ENCODE data around the gene NAV2.

NAV2 gene

DNA sequence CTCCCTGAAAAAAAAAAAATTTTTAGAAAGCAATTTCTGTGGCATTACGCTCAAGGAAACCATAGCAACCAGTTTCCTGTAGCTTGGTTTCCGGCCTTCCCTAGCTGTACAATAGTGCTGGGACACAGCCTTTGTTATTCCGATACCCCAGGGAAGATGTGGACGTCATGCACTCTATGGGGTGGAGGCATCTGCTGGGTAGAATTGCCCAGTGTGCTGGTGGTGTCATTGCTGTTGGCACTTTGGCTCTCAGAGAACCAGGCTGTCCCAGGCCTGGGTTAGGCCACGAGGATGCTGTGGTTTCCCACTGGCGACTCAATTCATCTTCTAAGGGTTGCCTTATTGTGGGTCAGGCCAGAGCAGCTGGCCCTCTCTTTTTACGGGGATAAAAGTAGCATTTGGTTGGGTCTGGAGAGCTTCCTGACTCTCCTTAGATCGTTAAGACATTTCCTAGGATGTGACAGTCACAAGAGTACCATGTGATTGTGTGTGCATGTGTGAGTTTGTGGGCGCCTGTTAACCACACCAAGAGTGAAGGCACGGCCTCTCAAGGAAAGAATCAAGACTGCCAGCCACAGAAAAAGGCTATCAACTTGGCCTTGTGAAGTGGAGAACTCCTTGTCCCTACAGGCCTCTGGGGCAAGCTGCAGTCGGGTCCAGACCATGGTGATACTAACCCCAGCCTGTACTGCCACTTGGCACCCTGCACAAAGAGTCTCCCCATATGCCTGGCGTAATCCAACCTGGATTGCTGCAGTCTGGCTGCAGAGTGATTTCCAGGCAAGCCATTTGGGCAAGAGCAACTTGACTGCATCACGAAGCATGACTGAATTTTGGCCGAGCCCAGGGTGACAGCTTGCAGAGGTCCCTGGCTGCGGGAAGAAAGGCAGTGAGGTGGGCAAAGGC is 35.9 kb upstream of the NAV2 start:
- TF ChIP-seq, protein P1, sequence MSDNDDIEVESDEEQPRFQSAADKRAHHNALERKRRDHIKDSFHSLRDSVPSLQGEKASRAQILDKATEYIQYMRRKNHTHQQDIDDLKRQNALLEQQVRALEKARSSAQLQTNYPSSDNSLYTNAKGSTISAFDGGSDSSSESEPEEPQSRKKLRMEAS (IDR thresholded peaks at IDR 0.05; ENCODE audit: low read depth, low read length) = no peak
- TF ChIP-seq MYC (IDR thresholded peaks at IDR 0.05; ENCODE audit: low read depth, low read length) = no peak
- no peak for TF ChIP-seq POLR2A (IDR thresholded peaks at IDR 0.05; ENCODE audit: extremely low read depth, insufficient read length)
- TF ChIP-seq, protein P2, sequence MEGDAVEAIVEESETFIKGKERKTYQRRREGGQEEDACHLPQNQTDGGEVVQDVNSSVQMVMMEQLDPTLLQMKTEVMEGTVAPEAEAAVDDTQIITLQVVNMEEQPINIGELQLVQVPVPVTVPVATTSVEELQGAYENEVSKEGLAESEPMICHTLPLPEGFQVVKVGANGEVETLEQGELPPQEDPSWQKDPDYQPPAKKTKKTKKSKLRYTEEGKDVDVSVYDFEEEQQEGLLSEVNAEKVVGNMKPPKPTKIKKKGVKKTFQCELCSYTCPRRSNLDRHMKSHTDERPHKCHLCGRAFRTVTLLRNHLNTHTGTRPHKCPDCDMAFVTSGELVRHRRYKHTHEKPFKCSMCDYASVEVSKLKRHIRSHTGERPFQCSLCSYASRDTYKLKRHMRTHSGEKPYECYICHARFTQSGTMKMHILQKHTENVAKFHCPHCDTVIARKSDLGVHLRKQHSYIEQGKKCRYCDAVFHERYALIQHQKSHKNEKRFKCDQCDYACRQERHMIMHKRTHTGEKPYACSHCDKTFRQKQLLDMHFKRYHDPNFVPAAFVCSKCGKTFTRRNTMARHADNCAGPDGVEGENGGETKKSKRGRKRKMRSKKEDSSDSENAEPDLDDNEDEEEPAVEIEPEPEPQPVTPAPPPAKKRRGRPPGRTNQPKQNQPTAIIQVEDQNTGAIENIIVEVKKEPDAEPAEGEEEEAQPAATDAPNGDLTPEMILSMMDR (IDR thresholded peaks at IDR 0.05; ENCODE audit: low read depth, low read length) = no peak
- DNase-seq (ENCODE audit: low read depth) = peak; percentile 18

DNA sequence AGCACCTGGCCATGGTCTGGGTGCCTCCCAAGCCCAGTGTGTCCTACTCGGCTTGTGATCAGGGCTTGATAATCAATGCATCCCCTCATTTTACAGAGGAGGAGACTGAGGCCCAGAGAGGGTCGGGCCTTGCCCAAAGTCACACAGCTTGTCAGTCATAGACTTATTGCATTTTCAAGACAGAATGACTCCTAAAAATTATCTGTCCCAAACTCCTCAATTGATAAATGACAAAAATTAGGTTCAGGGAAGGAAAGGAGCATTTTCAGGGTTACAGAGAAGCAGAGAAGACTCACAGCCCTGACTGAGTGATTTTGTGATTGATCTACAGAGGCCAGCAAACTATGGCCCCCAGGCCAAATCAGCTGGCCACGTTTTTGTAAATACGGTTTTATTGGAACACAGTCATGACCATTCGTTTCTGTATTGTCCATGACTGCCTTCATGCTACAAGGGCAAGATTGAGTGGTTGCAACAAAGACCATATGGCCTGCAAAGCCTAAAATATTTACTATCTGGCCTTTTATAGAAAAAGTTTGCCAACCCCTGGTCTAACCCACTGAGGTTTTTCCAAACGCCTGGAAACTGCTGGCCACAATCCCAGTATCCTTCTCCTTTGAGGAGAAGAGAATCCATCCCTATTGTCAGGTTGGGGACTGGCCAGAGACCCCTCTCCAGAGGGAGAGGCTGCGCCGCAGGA is 35.1 kb upstream of the NAV2 start:
- no peak for DNase-seq (ENCODE audit: low read depth)
- H3K4me3 ChIP-seq (ENCODE audit: low read depth, low read length) = no peak overlapping the region
- TF ChIP-seq MYC (IDR thresholded peaks at IDR 0.05; ENCODE audit: low read depth, low read length) (no peak), POLR2A (IDR thresholded peaks at IDR 0.05; ENCODE audit: extremely low read depth, insufficient read length) (no peak)
- TF ChIP-seq, protein P1 (IDR thresholded peaks at IDR 0.05; ENCODE audit: low read depth, low read length) = no peak
- TF ChIP-seq, protein P2 (IDR thresholded peaks at IDR 0.05; ENCODE audit: low read depth, low read length) = no peak

More for the DNA sequence above, 35.9 kb upstream of the NAV2 start:
- H3K4me3 ChIP-seq (ENCODE audit: low read depth, low read length) = no peak overlapping the region

DNA sequence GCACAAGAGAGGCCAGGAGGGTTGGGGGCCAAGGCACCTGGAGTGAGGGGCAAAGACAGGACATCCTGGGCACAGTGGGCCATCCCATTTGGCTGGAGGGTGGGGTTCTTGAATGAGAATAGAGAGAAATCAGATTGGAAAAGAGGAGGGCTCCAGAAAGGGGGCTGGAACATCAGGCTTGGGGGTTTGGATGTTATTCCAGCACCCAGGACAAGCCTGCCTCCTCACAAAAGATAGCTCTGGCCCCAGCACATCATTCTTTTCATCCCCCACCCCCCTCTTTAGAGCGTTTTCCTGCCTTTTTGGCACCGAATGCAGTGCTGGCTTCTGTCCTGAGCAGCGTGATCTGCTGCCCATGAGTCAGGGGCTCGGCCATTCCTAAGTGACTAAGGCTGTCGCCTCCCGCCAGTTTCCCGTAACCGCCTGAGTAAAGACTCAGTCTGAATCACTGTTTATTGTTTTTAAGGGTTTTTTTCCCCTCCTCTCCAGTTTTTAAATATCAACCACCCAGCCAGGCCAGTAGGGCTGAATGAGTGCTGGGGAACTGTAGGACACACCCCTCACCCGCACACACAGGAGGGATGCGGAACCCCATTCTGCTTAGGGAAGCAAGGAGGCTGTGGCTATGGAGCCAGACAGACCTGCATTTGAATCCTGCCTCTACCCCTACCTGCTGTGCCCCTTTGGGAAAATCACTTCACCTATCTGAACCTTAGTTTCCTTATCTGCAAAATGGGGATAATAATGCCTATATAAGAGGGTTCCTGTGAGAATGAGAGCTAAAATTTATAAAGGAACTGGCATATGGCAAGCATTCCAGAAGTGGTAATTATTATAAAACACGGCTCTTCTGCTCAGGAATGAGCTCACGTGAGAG is 32.4 kb upstream of the NAV2 start:
- no peak for DNase-seq (ENCODE audit: low read depth)
- H3K4me3 ChIP-seq (ENCODE audit: low read depth, low read length) = no peak overlapping the region
- no peak for TF ChIP-seq MYC (IDR thresholded peaks at IDR 0.05; ENCODE audit: low read depth, low read length)
- TF ChIP-seq, protein P2 (IDR thresholded peaks at IDR 0.05; ENCODE audit: low read depth, low read length) = no peak
- TF ChIP-seq POLR2A (IDR thresholded peaks at IDR 0.05; ENCODE audit: extremely low read depth, insufficient read length) = no peak
- TF ChIP-seq, protein P1 (IDR thresholded peaks at IDR 0.05; ENCODE audit: low read depth, low read length) = no peak

DNA sequence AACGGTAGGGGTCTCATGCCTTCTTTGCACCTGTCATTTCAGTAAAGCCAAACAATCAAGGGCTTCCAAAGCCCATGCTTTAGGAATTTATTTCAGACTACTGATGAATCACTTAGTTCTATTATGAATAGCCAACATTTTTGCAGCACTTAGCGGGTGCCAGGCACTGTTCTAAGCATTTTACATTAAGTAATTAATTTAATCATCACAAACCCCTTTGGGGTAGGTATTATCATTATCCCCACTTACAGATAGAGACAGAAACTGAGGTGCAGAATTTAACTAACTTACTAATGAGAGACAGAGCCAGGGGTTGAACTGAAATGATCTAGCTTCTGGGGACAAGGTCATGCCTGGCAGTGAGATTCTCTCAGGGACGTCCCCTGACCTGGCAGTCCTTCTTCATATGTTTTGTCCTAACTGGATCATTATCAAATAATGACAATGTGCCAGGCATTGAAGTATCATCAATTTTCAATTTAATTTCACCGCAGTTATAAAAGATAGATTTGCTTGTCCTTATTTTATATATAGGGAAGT is 31.7 kb upstream of the NAV2 start:
- no peak for DNase-seq (ENCODE audit: low read depth)
- no peak overlapping the region for H3K4me3 ChIP-seq (ENCODE audit: low read depth, low read length)
- TF ChIP-seq POLR2A (IDR thresholded peaks at IDR 0.05; ENCODE audit: extremely low read depth, insufficient read length) (no peak), MYC (IDR thresholded peaks at IDR 0.05; ENCODE audit: low read depth, low read length) (no peak)
- TF ChIP-seq, protein P2 (IDR thresholded peaks at IDR 0.05; ENCODE audit: low read depth, low read length) = no peak
- TF ChIP-seq, protein P1 (IDR thresholded peaks at IDR 0.05; ENCODE audit: low read depth, low read length) = no peak

Measured in NB4 (cell line).